H1 (cell line): ENCODE measurements around the gene GREB1. TPM values are rescaled to one million over a fixed set of nuclear protein-coding genes. Genes with fewer than 3 reads are reported as not detected.

Source experiments
- ATF3 ChIP-seq: IDR thresholded peaks from 2 replicates; pipeline ENCODE4 v1.6.1; 2011; ENCODE audit warnings: low read depth, mild to moderate bottlenecking, low read length; ENCODE audit not compliant: insufficient read depth
- KDM5A ChIP-seq: fragments of 200-600 bp; IDR thresholded peaks from 2 replicates; pipeline ENCODE4 v1.7.1; 2012; ENCODE audit warnings: mild to moderate bottlenecking, low read length, inconsistent platforms, mixed read lengths
- RAD21 ChIP-seq, 2 experiments: IDR thresholded peaks in 1 of 2; conservative IDR thresholded peaks in 1 of 2; 2 replicates each; pipeline ENCODE4 v1.6.1; 2011; ENCODE audit warnings: low read depth in 2 of 2, low read length in 2 of 2, improper control_type of control experiment in 1 of 2, inconsistent platforms in 1 of 2, mild to moderate bottlenecking in 1 of 2, moderate library complexity in 1 of 2
- TCF12 ChIP-seq: IDR thresholded peaks from 2 replicates; pipeline ENCODE4 v1.6.1; 2011; ENCODE audit warnings: low read depth, mild to moderate bottlenecking, low read length
- USF2 ChIP-seq: IDR thresholded peaks from 2 replicates; pipeline ENCODE4 v1.6.1; 2011; ENCODE audit warnings: low read length, improper control_type of control experiment
- polyA plus RNA-seq, 7 experiments: library from polyadenylated mRNA; depleted of rRNA in 3 of 7; stranded (reverse) in 5 of 7; unstranded in 2 of 7; fragments of >200 nt in 5 of 7; fragments of 200-250 nt in 2 of 7; gene quantifications; 1 replicate in 5 of 7; 2 replicates in 1 of 7; 4 replicates in 1 of 7; pipeline versions ENCODE4 v1.2.1 to v1.2.3, GENCODE V29; 2011 to 2013; ENCODE audit warnings: missing spikeins in 2 of 7, mixed read lengths in 2 of 7
- total RNA-seq: library from RNA; stranded (reverse); fragmentation: NEBNext Ultra II Directional; extraction: Animal tissue kit (Norgen Biotek cat#: 25700); gene quantifications from 2 replicates; pipeline ENCODE4 v1.2.1, GENCODE V29; 2021

Gene GREB1
- total and polyA plus RNA-seq, 2 of the 8 experiments (the other 6 are each of a cell fraction or from before 2014, with no cell fraction given) = 7.9 to 43.4 TPM

GRCh38 chr2:11530864-11531465, 2.9 kb upstream of the GREB1 start (continued):
- no peak for TF ChIP-seq USF2
- no peak for TF ChIP-seq KDM5A
- TF ChIP-seq RAD21 (IDR thresholded peaks at IDR 0.05 in 1 of 2, conservative IDR thresholded peaks at IDR 0.05 in 1 of 2; ENCODE audit: low read depth in 2 of 2, low read length in 2 of 2) = no peak
- no peak for TF ChIP-seq ATF3
- TF ChIP-seq TCF12 = no peak
